Loucy (cell line): ENCODE results near the gene SGK1.
"Not testable (repeated sequence)": the region's sequence is repeated elsewhere in the genome, so short reads cannot be mapped to it uniquely, and the experiment has no call there.

ENCODE experiments used
- EZH2phosphoT487 ChIP-seq: fragments of 200-600 bp; IDR thresholded peaks from 2 replicates; pipeline ENCODE4 v1.6.1; 2018; ENCODE audit warnings: antibody characterized with exemption, mild to moderate bottlenecking, moderate library complexity, borderline replicate concordance
- TF ChIP-seq, protein P1 (sequence below): fragments of 200-600 bp; sonication (generic); conservative IDR thresholded peaks from 2 replicates; pipeline ENCODE4 v1.5.1; 2014; ENCODE audit warnings: mild to moderate bottlenecking, antibody characterized with exemption, low read length

DNA sequence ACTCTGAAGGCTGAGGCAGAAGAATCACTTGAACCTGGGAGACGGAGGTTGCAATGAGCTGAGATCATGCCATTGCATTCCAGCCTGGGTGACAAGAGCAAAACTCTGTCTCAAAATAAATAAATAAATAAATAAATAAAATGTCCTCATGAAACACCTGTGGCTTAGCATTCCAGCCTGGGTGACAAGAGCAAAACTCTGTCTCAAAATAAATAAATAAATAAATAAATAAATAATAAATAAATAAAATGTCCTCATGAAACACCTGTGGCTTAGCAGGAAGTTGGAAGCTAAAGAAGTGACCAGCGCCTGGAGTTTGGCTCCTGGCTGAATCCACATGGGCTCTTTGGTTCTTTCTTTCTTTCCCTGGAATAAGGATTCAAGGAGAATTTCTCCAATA, 104.5 kb downstream of the SGK1 start:
- TF ChIP-seq, protein P1, sequence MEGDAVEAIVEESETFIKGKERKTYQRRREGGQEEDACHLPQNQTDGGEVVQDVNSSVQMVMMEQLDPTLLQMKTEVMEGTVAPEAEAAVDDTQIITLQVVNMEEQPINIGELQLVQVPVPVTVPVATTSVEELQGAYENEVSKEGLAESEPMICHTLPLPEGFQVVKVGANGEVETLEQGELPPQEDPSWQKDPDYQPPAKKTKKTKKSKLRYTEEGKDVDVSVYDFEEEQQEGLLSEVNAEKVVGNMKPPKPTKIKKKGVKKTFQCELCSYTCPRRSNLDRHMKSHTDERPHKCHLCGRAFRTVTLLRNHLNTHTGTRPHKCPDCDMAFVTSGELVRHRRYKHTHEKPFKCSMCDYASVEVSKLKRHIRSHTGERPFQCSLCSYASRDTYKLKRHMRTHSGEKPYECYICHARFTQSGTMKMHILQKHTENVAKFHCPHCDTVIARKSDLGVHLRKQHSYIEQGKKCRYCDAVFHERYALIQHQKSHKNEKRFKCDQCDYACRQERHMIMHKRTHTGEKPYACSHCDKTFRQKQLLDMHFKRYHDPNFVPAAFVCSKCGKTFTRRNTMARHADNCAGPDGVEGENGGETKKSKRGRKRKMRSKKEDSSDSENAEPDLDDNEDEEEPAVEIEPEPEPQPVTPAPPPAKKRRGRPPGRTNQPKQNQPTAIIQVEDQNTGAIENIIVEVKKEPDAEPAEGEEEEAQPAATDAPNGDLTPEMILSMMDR, result not testable (repeated sequence)
- TF ChIP-seq EZH2phosphoT487, result not testable (repeated sequence)
